GM12878 (cell line): ENCODE data around the gene USP5. TPM values are rescaled to one million over a fixed set of nuclear protein-coding genes. Genes with fewer than 3 reads are reported as not detected.

Experiments used
- CBX5 ChIP-seq: sonication (generic); IDR thresholded peaks from 2 replicates; pipeline ENCODE4 v1.6.1; 2016; ENCODE audit warnings: low read depth, moderate library complexity, mild to moderate bottlenecking, inconsistent platforms
- CEBPB ChIP-seq, 2 experiments: fragments of 150-350 bp in 1 of 2; IDR thresholded peaks; 2 replicates each; pipeline ENCODE4 v1.6.1; 2012 to 2014; ENCODE audit warnings: low read depth in 2 of 2, low read length in 2 of 2, borderline replicate concordance in 1 of 2, inconsistent platforms in 1 of 2
- CREM ChIP-seq: IDR thresholded peaks from 2 replicates; pipeline ENCODE4 v1.6.1; 2014; ENCODE audit warnings: antibody characterized with exemption, low read depth
- E2F8 ChIP-seq: fragments of 450-650 bp; IDR thresholded peaks from 2 replicates; pipeline ENCODE4 v1.6.1; 2018; ENCODE audit warnings: mild to moderate bottlenecking, low read depth, moderate library complexity; ENCODE audit not compliant: partially characterized antibody
- EED ChIP-seq: sonication (generic); IDR thresholded peaks from 2 replicates; pipeline ENCODE4 v1.6.1; 2016; ENCODE audit warnings: antibody characterized with exemption, low read depth
- IKZF1 ChIP-seq: fragments of 450-650 bp; conservative IDR thresholded peaks from 2 replicates; pipeline ENCODE4 v1.6.1; 2017; ENCODE audit warnings: antibody characterized with exemption, mild to moderate bottlenecking
- JUNB ChIP-seq: IDR thresholded peaks from 2 replicates; pipeline ENCODE4 v1.6.1; 2016; ENCODE audit warnings: antibody characterized with exemption, mild to moderate bottlenecking
- KLF5 ChIP-seq: fragments of 450-650 bp; IDR thresholded peaks from 2 replicates; pipeline ENCODE4 v1.6.1; 2014; ENCODE audit warnings: mild to moderate bottlenecking; ENCODE audit not compliant: partially characterized antibody
- MYB ChIP-seq: fragments of 150-350 bp; IDR thresholded peaks from 2 replicates; pipeline ENCODE4 v1.6.1; 2014; ENCODE audit warnings: mild to moderate bottlenecking, low read depth, low read length, borderline replicate concordance
- NBN ChIP-seq: fragments of 450-650 bp; IDR thresholded peaks from 2 replicates; pipeline ENCODE4 v1.6.1; 2016
- NFYA ChIP-seq: IDR thresholded peaks from 2 replicates; pipeline ENCODE4 v1.6.1; 2011; ENCODE audit warnings: low read depth, mild to moderate bottlenecking, low read length, improper control_type of control experiment, borderline replicate concordance
- NRF1 ChIP-seq: conservative IDR thresholded peaks from 2 replicates; pipeline ENCODE4 v1.6.1; 2011; ENCODE audit warnings: mild to moderate bottlenecking, low read depth, low read length, improper control_type of control experiment
- POLR2A ChIP-seq: IDR thresholded peaks from 2 replicates; pipeline ENCODE4 v1.6.1; 2011; ENCODE audit warnings: low read depth, mild to moderate bottlenecking, low read length
- RB1 ChIP-seq: fragments of 450-650 bp; formaldehyde crosslinking; IDR thresholded peaks from 2 replicates; pipeline ENCODE4 v1.6.1; 2017; ENCODE audit warnings: mild to moderate bottlenecking, borderline replicate concordance
- SMAD5 ChIP-seq: IDR thresholded peaks from 2 replicates; pipeline ENCODE4 v1.6.1; 2016; ENCODE audit warnings: antibody characterized with exemption, low read depth
- SREBF2 ChIP-seq: IDR thresholded peaks from 2 replicates; pipeline ENCODE4 v1.6.1; 2012; ENCODE audit warnings: mild to moderate bottlenecking, low read length
- STAT1 ChIP-seq: fragments of 450-650 bp; conservative IDR thresholded peaks from 2 replicates; pipeline ENCODE4 v1.6.1; 2014; ENCODE audit warnings: antibody characterized with exemption, mild to moderate bottlenecking
- TAF1 ChIP-seq: IDR thresholded peaks from 2 replicates; pipeline ENCODE4 v1.6.1; 2011; ENCODE audit warnings: mild to moderate bottlenecking, low read depth, low read length, borderline replicate concordance
- TARDBP ChIP-seq: IDR thresholded peaks from 2 replicates; pipeline ENCODE4 v1.6.1; 2016; ENCODE audit warnings: borderline replicate concordance
- TCF12 ChIP-seq: IDR thresholded peaks from 2 replicates; pipeline ENCODE4 v1.6.1; 2011; ENCODE audit warnings: low read depth, mild to moderate bottlenecking, low read length
- WRNIP1 ChIP-seq: IDR thresholded peaks from 2 replicates; pipeline ENCODE4 v1.6.1; 2011; ENCODE audit warnings: low read depth, low read length, improper control_type of control experiment, borderline replicate concordance
- YBX1 ChIP-seq: fragments of 450-650 bp; IDR thresholded peaks from 2 replicates; pipeline ENCODE4 v1.6.1; 2016; ENCODE audit warnings: antibody characterized with exemption
- YY1 ChIP-seq: IDR thresholded peaks from 2 replicates; pipeline ENCODE4 v1.6.1; 2011; ENCODE audit warnings: low read depth, mild to moderate bottlenecking, low read length
- ZNF384 ChIP-seq: IDR thresholded peaks from 2 replicates; pipeline ENCODE4 v1.6.1; 2012; ENCODE audit warnings: low read depth, mild to moderate bottlenecking, low read length, improper control_type of control experiment, borderline replicate concordance
- polyA plus RNA-seq, 11 experiments: library from polyadenylated mRNA; depleted of rRNA in 4 of 11; unstranded in 6 of 11; stranded (reverse) in 5 of 11; fragments of >200 nt; fragmentation: Nextera tagmentation in 4 of 11; fragmentation: Illumina TruSeq in 1 of 11; extraction: Ambion mirVana in 4 of 11; extraction: Trizol in 1 of 11; gene quantifications; 1 replicate in 1 of 11; 2 replicates in 10 of 11; pipeline versions ENCODE4 v1.2.1 to v1.2.3, GENCODE V29; 2011 to 2016; ENCODE audit warnings: inconsistent platforms in 2 of 11, missing spikeins in 2 of 11, low read depth in 1 of 11
- total RNA-seq, 4 experiments: library from RNA; depleted of rRNA in 3 of 4; stranded (reverse); fragments of >200 nt in 3 of 4; fragmentation: Illumina TruSeq in 1 of 4; extraction: Trizol in 1 of 4; gene quantifications; 2 replicates each; pipeline versions ENCODE4 v1.2.1 to v1.2.3, GENCODE V29; 2013 to 2021
- TF ChIP-seq, protein P1 (sequence below): fragments of 450-650 bp; IDR thresholded peaks from 2 replicates; pipeline ENCODE4 v1.6.1; 2014; ENCODE audit warnings: mild to moderate bottlenecking
- TF ChIP-seq, protein P2 (sequence below): fragments of 450-650 bp; IDR thresholded peaks from 2 replicates; pipeline ENCODE4 v1.6.1; 2017; ENCODE audit warnings: low read depth, mild to moderate bottlenecking, moderate library complexity

USP5 gene
- total and polyA plus RNA-seq, 10 of the 15 experiments (the other 5 are each of a cell fraction or from before 2014, with no cell fraction given): 2.5 to 124 (median 74.6) TPM

DNA sequence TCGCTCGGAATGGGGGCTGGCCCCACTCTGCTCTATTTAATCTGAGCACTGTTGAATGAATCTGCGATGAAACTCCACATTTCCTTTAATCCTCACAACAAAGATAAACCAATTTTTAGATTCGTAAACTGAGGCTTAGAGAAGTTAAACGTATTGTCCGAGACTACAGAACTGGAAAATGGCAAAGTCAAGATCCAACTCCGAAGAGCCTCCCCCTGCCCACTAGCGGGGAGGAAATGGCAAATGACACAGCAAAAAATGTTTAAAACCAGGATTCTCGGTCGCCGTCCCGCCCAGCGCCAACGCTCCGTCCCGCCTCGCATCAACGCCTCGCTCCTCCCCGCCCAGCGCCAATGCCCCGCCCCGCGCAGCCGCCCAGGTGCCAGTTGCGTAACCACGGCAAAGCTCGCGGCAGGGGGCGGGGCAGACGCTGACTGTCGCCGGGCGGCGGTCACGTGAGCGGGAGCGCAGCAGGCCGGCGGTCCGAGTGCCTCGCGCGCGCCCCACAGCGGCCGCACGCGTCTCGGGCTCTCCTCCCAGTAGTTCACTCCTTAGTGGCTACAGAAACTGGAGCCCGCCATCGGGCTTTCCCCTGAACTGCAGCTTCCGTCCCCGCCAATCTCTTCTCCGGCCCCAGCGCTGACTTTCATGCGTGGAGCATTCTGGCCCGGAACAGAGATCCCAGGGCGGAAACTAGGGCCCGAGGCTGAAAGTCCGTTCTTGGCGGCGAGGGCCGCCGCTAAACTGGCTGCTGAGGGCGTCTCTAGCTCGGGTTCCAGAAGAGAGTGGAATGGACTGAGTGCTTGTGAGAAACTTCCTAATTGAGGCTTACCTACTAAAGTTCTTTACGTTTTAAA is 39.1 kb downstream of the USP5 start (continued):
- TF ChIP-seq IKZF1 (peak; percentile 91), STAT1 (0 out of 2 replicates have a peak, but pooled peaks have one; percentile 86), CBX5 (no peak; the same call in 1 of the 2 replicates), NBN (peak; percentile 23), EED (no peak), KLF5 (peak; percentile 45), CEBPB (IDR thresholded peaks at IDR 0.05; ENCODE audit: borderline replicate concordance in 1 of 2, low read depth in 2 of 2, low read length in 2 of 2) (peak in 1 of 2 experiments; percentile 97; a peak in 2 of 4 replicates), TAF1 (peak; percentile 87), YBX1 (no peak), TCF12 (peak; percentile 76), NFYA (no peak), RB1 (peak; percentile 80; the same call in 1 of the 2 replicates), YY1 (peak; percentile 82), WRNIP1 (no peak), MYB (0 out of 2 replicates have a peak, but pooled peaks have one; percentile 19), POLR2A (peak; percentile 72), TARDBP (0 out of 2 replicates have a peak, but pooled peaks have one; percentile 26), JUNB (no peak), ZNF384 (no peak), CREM (peak; percentile 64), SMAD5 (peak; percentile 54; the same call in 1 of the 2 replicates), SREBF2 (0 out of 2 replicates have a peak, but pooled peaks have one; percentile 5), E2F8 (peak; percentile 49), NRF1 (peak; percentile 74)
- TF ChIP-seq, protein P1, sequence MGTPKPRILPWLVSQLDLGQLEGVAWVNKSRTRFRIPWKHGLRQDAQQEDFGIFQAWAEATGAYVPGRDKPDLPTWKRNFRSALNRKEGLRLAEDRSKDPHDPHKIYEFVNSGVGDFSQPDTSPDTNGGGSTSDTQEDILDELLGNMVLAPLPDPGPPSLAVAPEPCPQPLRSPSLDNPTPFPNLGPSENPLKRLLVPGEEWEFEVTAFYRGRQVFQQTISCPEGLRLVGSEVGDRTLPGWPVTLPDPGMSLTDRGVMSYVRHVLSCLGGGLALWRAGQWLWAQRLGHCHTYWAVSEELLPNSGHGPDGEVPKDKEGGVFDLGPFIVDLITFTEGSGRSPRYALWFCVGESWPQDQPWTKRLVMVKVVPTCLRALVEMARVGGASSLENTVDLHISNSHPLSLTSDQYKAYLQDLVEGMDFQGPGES: peak; percentile 30; the same call in 1 of the 2 replicates
- TF ChIP-seq, protein P2, sequence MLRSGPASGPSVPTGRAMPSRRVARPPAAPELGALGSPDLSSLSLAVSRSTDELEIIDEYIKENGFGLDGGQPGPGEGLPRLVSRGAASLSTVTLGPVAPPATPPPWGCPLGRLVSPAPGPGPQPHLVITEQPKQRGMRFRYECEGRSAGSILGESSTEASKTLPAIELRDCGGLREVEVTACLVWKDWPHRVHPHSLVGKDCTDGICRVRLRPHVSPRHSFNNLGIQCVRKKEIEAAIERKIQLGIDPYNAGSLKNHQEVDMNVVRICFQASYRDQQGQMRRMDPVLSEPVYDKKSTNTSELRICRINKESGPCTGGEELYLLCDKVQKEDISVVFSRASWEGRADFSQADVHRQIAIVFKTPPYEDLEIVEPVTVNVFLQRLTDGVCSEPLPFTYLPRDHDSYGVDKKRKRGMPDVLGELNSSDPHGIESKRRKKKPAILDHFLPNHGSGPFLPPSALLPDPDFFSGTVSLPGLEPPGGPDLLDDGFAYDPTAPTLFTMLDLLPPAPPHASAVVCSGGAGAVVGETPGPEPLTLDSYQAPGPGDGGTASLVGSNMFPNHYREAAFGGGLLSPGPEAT: peak; percentile 32; the same call in 1 of the 2 replicates
